GM19351 (cell line): ENCODE data around the gene CNTRL.
A peak's percentile ranks its signal among the peaks of the same experiment; 100 is the strongest.
"Not testable (repeated sequence)": the region's sequence is repeated elsewhere in the genome, so short reads cannot be mapped to it uniquely, and the experiment has no call there.

Experiments used
- ATAC-seq: cut with Tn5 transposase; IDR thresholded peaks from one replicate; pipeline ENCODE4 v1.9.1; 2021; ENCODE audit warnings: mild to moderate bottlenecking, moderate library complexity; ENCODE audit not compliant: unreplicated experiment

CNTRL gene

DNA sequence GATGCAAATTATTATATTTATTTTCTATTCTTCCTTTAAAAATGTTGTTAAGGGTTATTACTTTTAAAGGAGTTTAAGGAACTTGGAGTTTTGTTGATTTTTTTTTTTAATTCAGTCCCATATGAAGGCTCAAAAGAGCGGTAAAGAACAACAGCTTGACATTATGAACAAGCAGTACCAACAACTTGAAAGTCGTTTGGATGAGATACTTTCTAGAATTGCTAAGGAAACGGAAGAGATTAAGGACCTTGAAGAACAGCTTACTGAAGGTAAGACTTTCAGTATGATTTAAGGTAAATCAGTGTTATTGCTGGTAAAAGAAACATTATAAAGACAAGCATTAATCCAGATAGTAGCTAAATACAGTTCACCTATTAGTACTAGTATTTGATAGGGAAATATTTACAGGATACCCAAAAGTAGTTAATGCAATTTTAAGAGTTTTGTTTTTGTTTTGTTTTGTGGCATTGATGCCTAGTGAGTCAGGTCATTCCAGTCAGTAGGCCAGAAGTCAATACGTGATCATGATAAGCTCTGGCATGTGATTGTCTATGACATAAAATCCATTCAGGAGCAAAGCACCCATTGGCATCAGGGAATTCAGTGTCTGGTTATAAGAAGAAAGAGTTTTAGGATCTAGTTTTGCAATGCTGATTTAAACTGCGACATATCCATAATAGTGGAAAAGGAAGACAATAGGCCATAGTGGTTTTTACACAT, 49.2 kb downstream of the CNTRL start:
- ATAC-seq, result no peak

DNA sequence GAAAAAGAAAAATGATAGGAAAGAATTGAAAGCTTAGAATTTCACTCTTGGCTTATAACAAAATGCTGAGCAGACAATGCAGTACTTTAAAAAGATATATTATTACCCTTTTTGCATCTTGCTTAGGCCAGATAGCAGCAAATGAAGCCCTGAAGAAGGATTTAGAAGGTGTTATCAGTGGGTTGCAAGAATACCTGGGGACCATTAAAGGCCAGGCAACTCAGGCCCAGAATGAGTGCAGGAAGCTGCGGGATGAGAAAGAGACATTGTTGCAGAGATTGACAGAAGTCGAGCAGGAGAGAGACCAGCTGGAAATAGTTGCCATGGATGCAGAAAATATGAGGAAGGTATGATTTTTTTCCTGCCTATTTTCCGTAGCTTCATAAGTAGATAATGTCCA, 50.8 kb downstream of the CNTRL start:
- ATAC-seq, result no peak

DNA sequence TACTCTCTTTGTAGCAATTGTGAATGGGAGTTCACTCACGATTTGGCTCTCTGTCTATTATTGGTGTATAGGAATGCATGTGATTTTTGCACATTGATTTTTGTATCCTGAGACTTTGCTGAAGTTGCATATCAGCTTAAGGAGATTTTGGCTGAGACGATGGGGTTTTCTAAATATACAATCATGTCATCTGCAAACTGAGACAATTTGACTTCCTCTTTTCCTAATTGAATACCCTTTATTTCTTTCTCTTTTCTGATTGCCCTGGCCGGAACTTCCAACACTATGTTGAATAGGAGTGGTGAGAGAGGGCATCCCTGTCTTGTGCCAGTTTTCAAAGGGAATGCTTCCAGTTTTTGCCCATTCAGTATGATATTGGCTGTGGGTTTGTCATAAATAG, 54.6 kb downstream of the CNTRL start:
- ATAC-seq, result not testable (repeated sequence)

DNA sequence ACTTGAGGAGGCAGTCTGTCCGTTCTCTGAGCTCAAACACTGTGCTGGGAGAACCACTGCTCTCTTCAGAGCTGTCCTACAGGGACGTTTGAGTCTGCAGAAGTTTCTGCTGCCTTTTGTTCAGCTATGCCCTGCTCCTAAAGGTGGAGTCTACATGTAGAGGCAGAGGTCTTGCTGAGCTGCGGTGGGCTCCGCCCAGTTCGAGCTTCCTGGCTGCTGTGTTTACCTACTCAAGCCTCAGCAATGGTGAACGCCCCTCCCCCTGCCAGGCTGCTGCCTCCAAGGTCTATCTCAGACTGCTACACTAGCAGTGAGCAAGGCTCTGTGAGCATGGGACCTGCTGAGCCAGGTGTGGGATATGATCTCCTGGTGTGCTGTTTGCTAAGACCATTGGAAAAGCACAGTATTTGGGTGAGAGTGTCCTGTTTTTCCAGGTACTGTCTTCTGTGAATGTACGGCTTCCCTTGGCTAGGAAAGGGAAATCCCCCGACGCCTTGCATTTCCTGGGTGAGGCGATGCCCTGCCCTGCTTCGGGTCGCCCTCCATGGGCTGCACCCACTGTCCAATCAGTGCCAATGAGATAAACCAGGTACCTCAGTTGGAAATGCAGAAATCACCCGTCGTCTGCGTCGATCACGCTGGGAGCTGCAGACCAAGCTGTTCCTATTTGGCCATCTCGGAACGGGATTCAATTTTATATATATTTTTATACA, 58.5 kb downstream of the CNTRL start:
- ATAC-seq, result no peak

DNA sequence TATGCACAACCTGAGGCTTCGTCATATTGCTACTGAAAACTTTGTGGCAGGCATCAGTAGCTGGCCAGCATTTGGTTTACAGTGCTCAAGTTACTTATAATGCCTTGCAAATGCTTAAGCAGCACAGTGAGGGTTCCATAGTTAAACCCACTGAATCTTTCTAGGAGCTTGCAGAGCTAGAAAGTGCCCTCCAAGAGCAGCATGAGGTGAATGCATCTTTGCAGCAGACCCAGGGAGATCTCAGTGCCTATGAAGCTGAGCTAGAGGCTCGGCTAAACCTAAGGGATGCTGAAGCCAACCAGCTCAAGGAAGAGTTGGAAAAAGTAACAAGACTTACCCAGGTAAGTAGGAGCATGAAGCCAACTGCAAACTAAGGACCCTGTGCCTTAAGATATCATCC, 60.9 kb downstream of the CNTRL start:
- ATAC-seq, result no peak

DNA sequence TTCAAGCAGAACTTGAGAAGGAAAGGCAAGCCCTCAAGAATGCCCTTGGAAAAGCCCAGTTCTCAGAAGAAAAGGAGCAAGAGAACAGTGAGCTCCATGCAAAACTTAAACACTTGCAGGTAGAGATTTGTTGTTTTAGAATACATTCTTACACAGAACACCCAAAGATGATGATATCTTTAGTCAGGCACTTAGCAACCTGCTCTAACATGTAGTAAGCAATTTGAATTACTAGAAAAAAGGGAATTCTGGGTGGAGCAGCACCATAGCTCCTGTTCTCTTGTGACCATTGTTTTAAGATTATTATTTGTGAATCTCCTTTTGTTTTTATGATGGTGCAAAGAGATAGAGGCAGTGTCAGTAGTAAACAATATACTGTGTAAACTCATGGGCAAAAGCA, 63.8 kb downstream of the CNTRL start:
- no peak for ATAC-seq

DNA sequence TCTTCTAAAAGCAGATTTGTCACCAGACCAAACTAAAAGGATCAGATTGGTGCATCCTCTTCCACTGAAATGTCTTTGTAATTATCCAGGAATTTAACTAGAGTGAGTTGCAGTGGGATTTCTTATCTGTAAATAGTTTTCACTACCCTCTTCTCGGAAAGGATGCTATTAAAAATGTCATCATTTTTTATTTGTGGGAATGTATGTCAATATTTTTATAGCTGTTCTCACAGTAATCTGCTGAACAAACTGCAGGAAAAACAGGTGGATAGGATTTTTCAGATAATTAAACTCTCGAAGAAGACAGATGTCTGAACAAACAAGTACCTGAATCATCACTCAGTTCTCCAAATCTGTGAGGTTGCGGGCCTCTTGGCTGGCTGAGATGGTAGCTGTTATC, 64.2 kb downstream of the CNTRL start:
- no peak for ATAC-seq

DNA sequence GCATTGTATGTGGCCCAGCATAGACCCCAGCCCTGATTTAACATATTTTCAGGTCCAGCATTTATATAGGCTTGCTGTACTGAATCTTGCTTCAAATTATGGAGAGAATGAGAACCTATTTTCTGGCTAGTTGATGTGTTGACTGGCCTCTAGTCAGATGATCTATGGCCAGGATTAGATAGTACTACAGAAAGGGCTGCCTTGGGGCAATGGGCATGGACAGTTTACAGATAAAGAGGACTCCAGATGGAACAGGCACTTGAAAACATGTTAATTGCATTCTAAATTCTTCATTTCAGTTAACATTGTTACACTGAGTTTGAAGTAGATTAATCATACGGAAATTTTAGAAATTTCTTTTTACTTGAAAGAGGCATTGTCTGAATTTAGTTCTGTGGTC, 65.4 kb downstream of the CNTRL start:
- ATAC-seq, result no peak

DNA sequence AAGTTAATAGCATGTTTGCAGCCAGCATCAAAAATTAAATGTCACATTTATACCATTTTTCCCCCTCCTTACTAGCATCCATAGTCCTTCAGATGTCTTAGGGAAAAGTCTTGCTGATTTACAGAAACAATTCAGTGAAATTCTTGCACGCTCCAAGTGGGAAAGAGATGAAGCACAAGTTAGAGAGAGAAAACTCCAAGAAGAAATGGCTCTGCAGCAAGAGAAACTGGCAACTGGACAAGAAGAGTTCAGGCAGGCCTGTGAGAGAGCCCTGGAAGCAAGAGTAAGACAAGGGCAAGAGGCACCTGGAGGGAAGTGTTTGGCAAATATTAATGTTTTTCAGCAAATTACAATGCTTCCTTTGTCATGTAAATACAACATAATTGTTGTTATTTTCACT, 66.6 kb downstream of the CNTRL start:
- ATAC-seq, result no peak

DNA sequence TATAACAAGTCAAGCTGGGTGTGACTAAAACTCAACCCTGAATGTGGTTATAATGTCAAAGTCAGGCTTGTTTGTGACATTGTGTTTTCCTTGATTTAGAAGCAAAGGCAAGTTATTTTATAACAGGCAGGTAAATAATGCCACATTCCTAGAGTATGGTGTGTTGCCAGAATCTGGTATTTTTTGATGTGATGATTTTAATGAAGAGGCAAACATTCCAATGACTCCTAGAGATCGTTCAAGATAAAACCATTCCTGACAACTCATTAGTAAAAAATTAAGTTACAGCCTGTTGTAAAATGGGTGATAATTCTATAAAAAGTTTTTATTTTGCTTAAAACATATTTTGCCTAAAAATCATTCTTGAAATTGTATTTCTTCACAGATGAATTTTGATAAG, 67.0 kb downstream of the CNTRL start:
- no peak for ATAC-seq

DNA sequence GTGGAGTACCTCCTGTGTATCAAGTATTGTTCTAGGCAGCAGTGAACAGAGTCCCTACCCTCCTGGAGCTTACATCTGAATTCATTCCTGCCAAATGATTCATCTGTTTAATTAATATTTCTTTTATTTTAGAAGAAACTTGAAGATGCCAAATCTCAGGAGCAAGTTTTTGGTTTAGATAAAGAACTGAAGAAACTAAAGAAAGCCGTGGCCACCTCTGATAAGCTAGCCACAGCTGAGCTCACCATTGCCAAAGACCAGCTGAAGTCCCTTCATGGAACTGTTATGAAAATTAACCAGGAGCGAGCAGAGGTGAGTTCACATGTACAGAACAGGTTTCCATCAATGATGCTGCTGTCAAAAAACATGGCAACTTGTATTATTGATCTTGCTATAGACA, 69.0 kb downstream of the CNTRL start:
- ATAC-seq, result no peak

DNA sequence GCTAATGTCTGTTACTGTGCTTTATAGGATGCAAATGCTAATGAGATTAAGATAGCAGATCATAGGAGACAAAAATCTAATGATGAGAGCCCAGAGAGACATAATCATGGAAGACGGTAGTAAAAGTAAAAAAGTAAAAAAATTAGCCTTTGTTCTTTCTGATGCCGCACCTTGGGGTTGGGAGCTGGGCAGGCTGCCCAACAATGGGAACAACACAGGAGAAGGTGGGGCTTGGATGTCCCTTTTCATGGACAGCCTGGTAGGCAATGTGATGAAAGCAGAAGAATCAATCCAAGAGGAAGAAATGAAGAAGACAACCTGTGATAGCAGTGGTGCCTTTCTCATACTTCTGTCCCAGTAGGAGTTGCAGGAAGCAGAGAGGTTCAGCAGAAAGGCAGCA, 69.7 kb downstream of the CNTRL start:
- no peak for ATAC-seq

DNA sequence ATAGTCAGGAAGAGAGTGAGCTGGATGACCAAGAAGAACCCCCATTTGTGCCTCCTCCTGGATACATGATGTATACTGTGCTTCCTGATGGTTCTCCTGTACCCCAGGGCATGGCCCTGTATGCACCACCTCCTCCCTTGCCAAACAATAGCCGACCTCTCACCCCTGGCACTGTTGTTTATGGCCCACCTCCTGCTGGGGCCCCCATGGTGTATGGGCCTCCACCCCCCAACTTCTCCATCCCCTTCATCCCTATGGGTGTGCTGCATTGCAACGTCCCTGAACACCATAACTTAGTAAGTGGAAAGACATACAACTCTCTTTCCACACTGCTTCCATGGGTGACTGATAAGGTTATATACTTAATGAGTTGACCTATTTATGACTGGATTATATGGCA, 75.4 kb downstream of the CNTRL start:
- no peak for ATAC-seq

DNA sequence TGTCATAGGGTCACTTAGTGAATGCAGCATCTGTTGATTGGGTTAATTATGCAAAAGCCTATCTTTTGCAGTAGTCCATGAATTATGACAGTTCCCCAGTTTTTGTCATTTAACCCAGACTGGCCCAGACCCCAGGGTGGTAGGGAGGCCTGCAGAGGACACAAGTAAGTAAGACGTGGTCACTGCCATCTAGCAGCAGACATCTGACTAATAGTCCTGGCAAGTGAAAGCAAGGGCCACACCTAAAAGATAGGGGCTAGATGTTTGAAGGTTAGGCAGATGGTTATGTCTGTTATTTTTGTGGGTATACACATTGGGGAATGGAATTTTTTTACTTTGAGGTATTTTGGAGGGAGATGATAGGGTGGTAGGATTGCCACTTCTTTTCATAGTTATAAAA, 78.9 kb downstream of the CNTRL start:
- no peak for ATAC-seq

DNA sequence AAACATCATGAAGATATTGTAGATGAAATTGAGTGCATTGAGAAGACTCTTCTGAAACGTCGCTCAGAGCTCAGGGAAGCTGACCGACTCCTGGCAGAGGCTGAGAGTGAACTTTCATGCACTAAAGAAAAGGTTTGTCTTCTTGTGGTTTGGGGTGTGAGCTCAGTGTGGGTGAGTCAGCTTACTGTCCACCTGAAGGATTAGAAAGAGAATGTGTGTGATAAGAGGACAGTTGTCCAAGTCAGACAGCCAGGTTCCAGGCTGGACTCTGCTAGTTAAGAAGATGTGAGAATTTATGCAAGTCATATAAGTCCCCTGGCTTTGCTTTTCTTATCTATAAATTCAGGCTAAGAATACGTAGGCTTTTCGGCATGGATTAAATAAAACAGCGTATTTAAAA, 80.0 kb downstream of the CNTRL start:
- ATAC-seq, result no peak

DNA sequence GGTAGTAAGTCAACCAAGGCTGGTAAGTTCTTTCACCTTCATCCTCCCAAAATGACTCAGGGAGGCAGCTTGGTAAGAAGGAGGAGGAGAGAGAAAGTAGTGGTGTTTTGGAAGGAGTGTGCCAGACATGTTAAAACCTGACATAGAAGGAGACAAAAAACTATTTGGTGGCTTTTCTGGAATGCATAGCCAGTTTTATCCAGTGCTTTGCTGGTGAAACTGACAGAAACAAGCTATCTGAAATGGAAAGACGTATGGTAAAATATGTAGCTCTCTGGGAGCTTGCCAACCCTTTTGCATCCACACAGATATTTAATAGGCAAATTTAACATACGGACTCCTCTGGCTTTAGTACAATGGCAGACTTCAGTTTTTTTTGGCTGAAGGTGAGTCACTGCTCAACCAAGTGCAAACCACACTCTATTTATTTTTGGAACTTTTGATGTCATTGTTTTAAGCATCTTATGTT, 81.5 kb downstream of the CNTRL start:
- peak; percentile 87 for ATAC-seq

DNA sequence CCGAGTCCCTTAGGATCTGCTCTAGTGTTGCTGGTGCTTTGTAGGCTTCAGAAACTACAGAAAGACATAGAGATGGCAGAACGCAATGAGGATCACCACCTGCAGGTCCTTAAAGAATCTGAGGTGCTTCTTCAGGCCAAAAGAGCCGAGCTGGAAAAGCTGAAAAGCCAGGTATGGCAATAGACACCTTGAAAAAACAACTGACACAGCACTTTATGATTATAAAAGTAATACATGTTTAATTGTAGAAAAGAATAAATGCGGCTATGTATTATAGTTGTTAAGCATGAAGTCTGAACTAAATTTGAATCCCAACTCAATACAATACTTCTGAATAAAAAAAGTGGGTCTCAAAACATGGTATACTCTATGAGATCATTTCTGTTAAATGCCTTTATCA, 83.2 kb downstream of the CNTRL start:
- no peak for ATAC-seq

DNA sequence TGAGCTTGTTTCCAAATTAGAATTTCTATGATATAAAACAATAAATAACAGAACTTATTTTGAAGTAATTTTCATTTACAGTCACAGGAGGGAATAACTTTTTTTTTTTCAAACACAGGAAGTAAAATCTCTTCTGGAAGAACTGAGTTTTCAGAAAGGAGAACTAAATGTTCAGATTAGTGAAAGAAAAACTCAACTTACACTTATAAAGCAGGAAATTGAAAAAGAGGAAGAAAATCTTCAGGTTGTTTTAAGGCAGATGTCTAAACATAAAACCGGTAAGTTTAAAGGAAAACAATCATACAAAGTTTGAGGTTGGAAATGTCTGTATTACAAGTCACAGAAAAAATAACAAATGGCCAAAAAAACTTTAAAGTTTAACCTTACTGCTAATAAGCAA, 85.3 kb downstream of the CNTRL start:
- no peak for ATAC-seq

DNA sequence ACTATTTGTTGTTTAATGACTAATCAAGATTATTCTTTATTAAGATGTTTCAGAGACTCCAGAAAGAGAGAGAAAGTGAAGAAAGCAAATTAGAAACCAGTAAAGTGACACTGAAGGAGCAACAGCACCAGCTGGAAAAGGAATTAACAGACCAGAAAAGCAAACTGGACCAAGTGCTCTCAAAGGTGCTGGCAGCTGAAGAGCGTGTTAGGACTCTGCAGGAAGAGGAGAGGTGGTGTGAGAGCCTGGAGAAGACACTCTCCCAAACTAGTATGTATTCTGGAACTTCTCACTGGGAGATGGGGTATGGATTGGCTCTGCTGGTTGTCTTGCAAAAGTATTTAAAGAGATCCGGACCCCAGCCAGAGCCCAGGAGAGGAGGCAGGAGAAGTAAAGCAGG, 93.3 kb downstream of the CNTRL start:
- ATAC-seq, result no peak

DNA sequence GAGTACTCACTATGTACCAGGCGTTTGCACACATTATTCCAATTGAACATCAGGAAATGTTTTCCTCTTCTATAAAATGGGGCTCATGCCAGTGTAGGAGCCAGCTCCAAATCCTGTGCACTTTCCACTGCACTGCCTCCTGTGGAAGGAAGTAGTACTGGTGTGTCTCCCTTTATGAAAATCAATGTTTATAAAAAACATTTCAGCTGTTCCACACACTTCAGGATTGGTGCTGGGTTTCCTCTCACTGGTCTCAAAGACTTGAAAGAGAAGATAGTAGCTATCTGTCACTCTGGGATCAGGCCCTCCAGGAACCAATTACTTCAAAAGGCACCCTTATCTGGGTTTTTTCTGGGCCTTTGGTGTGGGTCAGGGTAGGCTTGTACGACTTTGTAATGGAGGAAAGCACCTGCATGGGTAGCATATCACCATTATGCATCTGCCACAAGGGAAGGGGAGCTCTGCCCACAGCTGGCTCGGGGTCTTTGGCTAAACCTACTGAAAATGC, 94.4 kb downstream of the CNTRL start:
- ATAC-seq, result no peak

DNA sequence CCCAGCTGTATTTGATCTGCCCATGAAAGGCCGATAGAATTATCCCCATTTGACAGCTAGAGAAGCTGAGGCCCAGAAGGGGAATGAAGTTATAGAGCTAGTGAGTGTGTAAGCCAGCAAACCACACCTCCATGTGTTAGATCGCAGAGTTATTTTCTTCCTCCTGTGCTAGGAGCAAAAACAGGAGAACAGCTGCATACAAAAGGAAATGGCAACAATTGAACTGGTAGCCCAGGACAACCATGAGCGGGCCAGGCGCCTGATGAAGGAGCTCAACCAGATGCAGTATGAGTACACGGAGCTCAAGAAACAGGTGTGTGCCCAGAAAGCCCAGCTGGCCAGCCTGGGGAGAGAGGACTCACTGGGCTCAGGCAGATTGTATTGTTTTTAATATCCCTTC, 96.5 kb downstream of the CNTRL start:
- no peak for ATAC-seq

DNA sequence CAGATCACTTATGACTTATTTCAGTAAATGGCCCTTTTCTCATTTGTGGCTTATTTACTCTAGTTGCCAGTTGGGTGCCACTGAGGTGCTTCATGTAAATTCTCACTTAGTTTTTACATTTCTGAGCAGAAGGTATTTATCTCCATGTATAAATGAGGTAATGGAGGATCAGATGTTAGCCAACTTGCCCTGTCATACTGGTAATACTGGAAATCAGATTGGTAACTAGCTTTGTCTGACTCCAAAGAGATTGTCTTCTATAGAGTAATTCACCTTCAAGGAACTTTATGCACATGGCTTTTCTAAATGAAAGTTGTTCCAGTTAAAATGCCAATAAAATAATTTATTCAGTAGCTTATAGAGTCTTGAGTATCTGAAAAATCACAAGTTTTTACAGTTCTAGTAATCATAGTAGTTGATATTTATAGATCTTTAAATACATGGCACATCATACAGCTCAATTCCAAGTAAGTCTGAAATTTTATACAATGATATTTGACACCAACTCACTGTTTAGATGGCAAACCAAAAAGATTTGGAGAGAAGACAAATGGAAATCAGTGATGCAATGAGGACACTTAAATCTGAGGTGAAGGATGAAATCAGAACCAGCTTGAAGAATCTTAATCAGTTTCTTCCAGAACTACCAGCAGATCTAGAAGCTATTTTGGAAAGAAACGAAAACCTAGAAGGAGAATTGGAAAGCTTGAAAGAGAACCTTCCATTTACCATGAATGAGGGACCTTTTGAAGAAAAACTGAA, 98.2 kb downstream of the CNTRL start:
- ATAC-seq, result no peak
